Measurements from ENCODE around the gene SERINC5.

- TF ChIP-seq, protein P1, sequence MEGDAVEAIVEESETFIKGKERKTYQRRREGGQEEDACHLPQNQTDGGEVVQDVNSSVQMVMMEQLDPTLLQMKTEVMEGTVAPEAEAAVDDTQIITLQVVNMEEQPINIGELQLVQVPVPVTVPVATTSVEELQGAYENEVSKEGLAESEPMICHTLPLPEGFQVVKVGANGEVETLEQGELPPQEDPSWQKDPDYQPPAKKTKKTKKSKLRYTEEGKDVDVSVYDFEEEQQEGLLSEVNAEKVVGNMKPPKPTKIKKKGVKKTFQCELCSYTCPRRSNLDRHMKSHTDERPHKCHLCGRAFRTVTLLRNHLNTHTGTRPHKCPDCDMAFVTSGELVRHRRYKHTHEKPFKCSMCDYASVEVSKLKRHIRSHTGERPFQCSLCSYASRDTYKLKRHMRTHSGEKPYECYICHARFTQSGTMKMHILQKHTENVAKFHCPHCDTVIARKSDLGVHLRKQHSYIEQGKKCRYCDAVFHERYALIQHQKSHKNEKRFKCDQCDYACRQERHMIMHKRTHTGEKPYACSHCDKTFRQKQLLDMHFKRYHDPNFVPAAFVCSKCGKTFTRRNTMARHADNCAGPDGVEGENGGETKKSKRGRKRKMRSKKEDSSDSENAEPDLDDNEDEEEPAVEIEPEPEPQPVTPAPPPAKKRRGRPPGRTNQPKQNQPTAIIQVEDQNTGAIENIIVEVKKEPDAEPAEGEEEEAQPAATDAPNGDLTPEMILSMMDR (IDR thresholded peaks at IDR 0.05), result no peak
- TF ChIP-seq MYBL2 (CRISPR knock-in tag; IDR thresholded peaks at IDR 0.05) (no peak), E2F4 (CRISPR knock-in tag; IDR thresholded peaks at IDR 0.05; ENCODE audit: borderline replicate concordance, low read depth) (no peak), RELA (CRISPR knock-in tag; IDR thresholded peaks at IDR 0.05; ENCODE audit: borderline replicate concordance) (no peak), IRF2 (CRISPR knock-in tag; IDR thresholded peaks at IDR 0.05; ENCODE audit: borderline replicate concordance, low read depth) (no peak), CREB1 (CRISPR knock-in tag; IDR thresholded peaks at IDR 0.05) (no peak), USF1 (CRISPR knock-in tag; IDR thresholded peaks at IDR 0.05) (no peak), ZNF138 (CRISPR knock-in tag; conservative IDR thresholded peaks at IDR 0.05) (no peak), FOXJ3 (CRISPR knock-in tag; IDR thresholded peaks at IDR 0.05; ENCODE audit: borderline replicate concordance) (no peak)
- TF ChIP-seq, protein P2, sequence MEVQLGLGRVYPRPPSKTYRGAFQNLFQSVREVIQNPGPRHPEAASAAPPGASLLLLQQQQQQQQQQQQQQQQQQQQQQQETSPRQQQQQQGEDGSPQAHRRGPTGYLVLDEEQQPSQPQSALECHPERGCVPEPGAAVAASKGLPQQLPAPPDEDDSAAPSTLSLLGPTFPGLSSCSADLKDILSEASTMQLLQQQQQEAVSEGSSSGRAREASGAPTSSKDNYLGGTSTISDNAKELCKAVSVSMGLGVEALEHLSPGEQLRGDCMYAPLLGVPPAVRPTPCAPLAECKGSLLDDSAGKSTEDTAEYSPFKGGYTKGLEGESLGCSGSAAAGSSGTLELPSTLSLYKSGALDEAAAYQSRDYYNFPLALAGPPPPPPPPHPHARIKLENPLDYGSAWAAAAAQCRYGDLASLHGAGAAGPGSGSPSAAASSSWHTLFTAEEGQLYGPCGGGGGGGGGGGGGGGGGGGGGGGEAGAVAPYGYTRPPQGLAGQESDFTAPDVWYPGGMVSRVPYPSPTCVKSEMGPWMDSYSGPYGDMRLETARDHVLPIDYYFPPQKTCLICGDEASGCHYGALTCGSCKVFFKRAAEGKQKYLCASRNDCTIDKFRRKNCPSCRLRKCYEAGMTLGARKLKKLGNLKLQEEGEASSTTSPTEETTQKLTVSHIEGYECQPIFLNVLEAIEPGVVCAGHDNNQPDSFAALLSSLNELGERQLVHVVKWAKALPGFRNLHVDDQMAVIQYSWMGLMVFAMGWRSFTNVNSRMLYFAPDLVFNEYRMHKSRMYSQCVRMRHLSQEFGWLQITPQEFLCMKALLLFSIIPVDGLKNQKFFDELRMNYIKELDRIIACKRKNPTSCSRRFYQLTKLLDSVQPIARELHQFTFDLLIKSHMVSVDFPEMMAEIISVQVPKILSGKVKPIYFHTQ (CRISPR knock-in tag; IDR thresholded peaks at IDR 0.05), result no peak
Observed at GRCh38 chr5:80159133-80159815, 96.6 kb downstream of the SERINC5 start.

Data from WTC11 (cell line).